Measurements from ENCODE around the gene GH1. TPM values are rescaled to one million over a fixed set of nuclear protein-coding genes. Genes with fewer than 3 reads are reported as not detected.

The GH1 gene
- total and polyA plus RNA-seq, 2 of the 13 experiments (the other 11 are each of a cell fraction or from before 2014, with no cell fraction given) = not detected

- TF ChIP-seq HDAC2 (CRISPR knock-in tag; IDR thresholded peaks at IDR 0.05) (no peak), THAP8 (CRISPR knock-in tag; IDR thresholded peaks at IDR 0.05; ENCODE audit: borderline replicate concordance) (no peak), MAFF (IDR thresholded peaks at IDR 0.05; ENCODE audit: low read depth, low read length) (no peak), ZNF460 (CRISPR knock-in tag; IDR thresholded peaks at IDR 0.05; ENCODE audit: borderline replicate concordance) (no peak), CHD2 (IDR thresholded peaks at IDR 0.05; ENCODE audit: low read depth, low read length) (no peak), EHMT2 (IDR thresholded peaks at IDR 0.05; ENCODE audit: borderline replicate concordance, low read depth, low read length) (no peak), XBP1 (CRISPR knock-in tag; IDR thresholded peaks at IDR 0.05) (no peak), ZFY (CRISPR knock-in tag; IDR thresholded peaks at IDR 0.05) (no peak), ZNF333 (CRISPR knock-in tag; IDR thresholded peaks at IDR 0.05; ENCODE audit: borderline replicate concordance) (no peak), ZNF331 (CRISPR knock-in tag; IDR thresholded peaks at IDR 0.05) (no peak), ZNF335 (CRISPR knock-in tag; IDR thresholded peaks at IDR 0.05) (no peak), THAP7 (CRISPR knock-in tag; IDR thresholded peaks at IDR 0.05) (peak; percentile 46; the same call in 1 of the 2 replicates), ZFP36 (IDR thresholded peaks at IDR 0.05; ENCODE audit: borderline replicate concordance, low read depth, low read length, partially characterized antibody) (no peak), RAD21 (CRISPR knock-in tag; IDR thresholded peaks at IDR 0.05) (peak; percentile 66; the same call in 1 of the 2 replicates), SMC3 (IDR thresholded peaks at IDR 0.05; ENCODE audit: low read length) (peak; percentile 66), NFKBIZ (CRISPR knock-in tag; IDR thresholded peaks at IDR 0.05) (no peak), ZNF670 (CRISPR knock-in tag; IDR thresholded peaks at IDR 0.05; ENCODE audit: borderline replicate concordance) (no peak), KDM4B (CRISPR knock-in tag; IDR thresholded peaks at IDR 0.05) (no peak), STAG1 (CRISPR knock-in tag; IDR thresholded peaks at IDR 0.05) (peak; percentile 71), NFYB (CRISPR knock-in tag; IDR thresholded peaks at IDR 0.05) (no peak), DNMT1 (CRISPR knock-in tag; IDR thresholded peaks at IDR 0.05) (no peak), ZNF367 (CRISPR knock-in tag; IDR thresholded peaks at IDR 0.05; ENCODE audit: borderline replicate concordance) (no peak), GMEB1 (CRISPR knock-in tag; IDR thresholded peaks at IDR 0.05; ENCODE audit: borderline replicate concordance) (no peak)
- TF ChIP-seq, protein P1, sequence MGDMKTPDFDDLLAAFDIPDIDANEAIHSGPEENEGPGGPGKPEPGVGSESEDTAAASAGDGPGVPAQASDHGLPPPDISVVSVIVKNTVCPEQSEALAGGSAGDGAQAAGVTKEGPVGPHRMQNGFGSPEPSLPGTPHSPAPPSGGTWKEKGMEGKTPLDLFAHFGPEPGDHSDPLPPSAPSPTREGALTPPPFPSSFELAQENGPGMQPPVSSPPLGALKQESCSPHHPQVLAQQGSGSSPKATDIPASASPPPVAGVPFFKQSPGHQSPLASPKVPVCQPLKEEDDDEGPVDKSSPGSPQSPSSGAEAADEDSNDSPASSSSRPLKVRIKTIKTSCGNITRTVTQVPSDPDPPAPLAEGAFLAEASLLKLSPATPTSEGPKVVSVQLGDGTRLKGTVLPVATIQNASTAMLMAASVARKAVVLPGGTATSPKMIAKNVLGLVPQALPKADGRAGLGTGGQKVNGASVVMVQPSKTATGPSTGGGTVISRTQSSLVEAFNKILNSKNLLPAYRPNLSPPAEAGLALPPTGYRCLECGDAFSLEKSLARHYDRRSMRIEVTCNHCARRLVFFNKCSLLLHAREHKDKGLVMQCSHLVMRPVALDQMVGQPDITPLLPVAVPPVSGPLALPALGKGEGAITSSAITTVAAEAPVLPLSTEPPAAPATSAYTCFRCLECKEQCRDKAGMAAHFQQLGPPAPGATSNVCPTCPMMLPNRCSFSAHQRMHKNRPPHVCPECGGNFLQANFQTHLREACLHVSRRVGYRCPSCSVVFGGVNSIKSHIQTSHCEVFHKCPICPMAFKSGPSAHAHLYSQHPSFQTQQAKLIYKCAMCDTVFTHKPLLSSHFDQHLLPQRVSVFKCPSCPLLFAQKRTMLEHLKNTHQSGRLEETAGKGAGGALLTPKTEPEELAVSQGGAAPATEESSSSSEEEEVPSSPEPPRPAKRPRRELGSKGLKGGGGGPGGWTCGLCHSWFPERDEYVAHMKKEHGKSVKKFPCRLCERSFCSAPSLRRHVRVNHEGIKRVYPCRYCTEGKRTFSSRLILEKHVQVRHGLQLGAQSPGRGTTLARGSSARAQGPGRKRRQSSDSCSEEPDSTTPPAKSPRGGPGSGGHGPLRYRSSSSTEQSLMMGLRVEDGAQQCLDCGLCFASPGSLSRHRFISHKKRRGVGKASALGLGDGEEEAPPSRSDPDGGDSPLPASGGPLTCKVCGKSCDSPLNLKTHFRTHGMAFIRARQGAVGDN (CRISPR knock-in tag; IDR thresholded peaks at IDR 0.05) = no peak
Observed at GRCh38 chr17:63950940-63951907, 32.6 kb upstream of the GH1 start (continued).

Data from HepG2 (cell line).